Measurements from ENCODE around the gene POP4. TPM values are rescaled to one million over a fixed set of nuclear protein-coding genes. Genes with fewer than 3 reads are reported as not detected.
"Not testable (repeated sequence)": the region's sequence is repeated elsewhere in the genome, so short reads cannot be mapped to it uniquely, and the experiment has no call there.

The POP4 gene
- total RNA-seq, 4 donors from 2014 or later = 6.4 to 59.7 (median 38.7) TPM

DNA sequence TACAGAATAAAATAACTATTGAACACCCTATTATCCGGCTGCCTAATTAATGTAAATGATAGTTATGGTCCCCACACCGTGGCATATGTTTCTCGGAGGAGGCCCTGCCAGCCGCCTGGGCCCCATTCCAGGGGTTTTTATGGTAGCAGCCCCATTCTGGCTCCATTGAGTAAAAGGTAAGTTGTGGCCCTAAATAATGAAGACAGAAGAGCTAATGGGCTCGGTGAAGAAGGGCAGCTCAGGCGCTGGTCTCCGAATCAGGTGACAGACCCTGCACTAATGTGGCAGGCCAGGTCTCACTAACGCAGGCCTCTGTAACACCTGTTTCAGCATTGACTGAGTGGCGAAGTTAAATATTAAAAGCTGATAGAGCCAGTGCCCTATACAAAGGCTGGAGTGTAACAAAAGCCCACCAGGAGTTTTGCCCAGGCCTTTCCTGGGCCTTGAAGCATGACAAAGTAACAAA lies 19.1 kb downstream of the POP4 start:
- no peak for DNase-seq
- no peak overlapping the region for H3K4me3 ChIP-seq
- in situ Hi-C loops (cut with MboI; ENCODE audit: low pct_ligation_motif_present in 1 of 4, low pct_unique_long_range_greater_than_20kb in 1 of 4, low sequenced_read_pairs in 3 of 4) = no loop called here
- WGBS, 2 donors (ENCODE audit: low coverage in 1 of 2) = 83 to 85% methylated on average over 4 to 9 of the region's 9 CpGs
- intact Hi-C loops (cut with DNase I; ENCODE audit: low total_unique reads) = no loop called here
- TF ChIP-seq POLR2A (IDR thresholded peaks at IDR 0.05) = no peak
- no peak for TF ChIP-seq CTCF (IDR thresholded peaks at IDR 0.05)
- no peak for TF ChIP-seq EP300 (IDR thresholded peaks at IDR 0.05; ENCODE audit: low read depth)
- TF ChIP-seq POLR2AphosphoS5 (IDR thresholded peaks at IDR 0.05) = no peak
- no peaks in the 10 kb centered on the region for H3K9me3 ChIP-seq
- no peak overlapping the region for H3K27ac ChIP-seq
- no peaks in the 10 kb centered on the region for H3K4me1 ChIP-seq
- no peaks in the 10 kb centered on the region for H3K27me3 ChIP-seq
- H3K36me3 ChIP-seq = no peaks in the 10 kb centered on the region

- Histone ChIP-seq H3K4me1 (no peaks in the 10 kb centered on the region), H3K4me3 (no peak overlapping the region), H3K27me3 (no peaks in the 10 kb centered on the region), H3K27ac (no peak overlapping the region), H3K9me3 (no peaks in the 10 kb centered on the region), H3K36me3 (no peaks in the 10 kb centered on the region)
- TF ChIP-seq POLR2AphosphoS5 (IDR thresholded peaks at IDR 0.05) (no peak), POLR2A (IDR thresholded peaks at IDR 0.05) (no peak), EP300 (IDR thresholded peaks at IDR 0.05; ENCODE audit: low read depth) (no peak), CTCF (IDR thresholded peaks at IDR 0.05) (no peak)
- DNase-seq = no peak
- intact Hi-C loops (cut with DNase I; ENCODE audit: low total_unique reads) = no loop called here
- in situ Hi-C loops (cut with MboI; ENCODE audit: low pct_ligation_motif_present in 1 of 4, low pct_unique_long_range_greater_than_20kb in 1 of 4, low sequenced_read_pairs in 3 of 4) = no loop called here
- WGBS, 2 donors (ENCODE audit: low coverage in 1 of 2) = 95% methylated on average over 7 of the region's 7 CpGs; no CpG with 5 or more reads in 1 of the 2 donors
Measured at GRCh38 chr19:29626386-29626785, 20.3 kb downstream of the POP4 start.

DNA sequence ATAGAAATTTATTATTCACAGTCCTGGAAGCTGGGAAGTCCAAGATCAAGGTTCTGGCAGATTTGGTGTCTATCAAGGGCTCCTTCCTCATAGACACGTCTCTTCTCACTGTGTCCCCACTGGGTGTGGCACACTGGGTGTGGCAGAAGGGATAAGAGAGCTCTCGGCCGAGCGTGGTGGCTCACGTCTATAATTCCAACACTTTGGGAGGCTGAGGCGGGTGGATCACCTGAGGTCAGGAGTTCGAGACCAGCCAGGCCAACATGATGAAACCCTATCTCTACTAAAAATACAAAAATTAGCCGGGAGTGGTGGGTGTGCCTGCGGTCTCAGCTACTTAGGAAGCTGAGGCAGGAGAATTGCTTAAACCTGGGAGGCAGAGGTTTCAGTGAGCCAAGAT lies 20.7 kb downstream of the POP4 start:
- WGBS, 2 donors (ENCODE audit: low coverage in 1 of 2) = 62 to 100% methylated on average over 1 to 9 of the region's 9 CpGs
- DNase-seq; intact Hi-C loops (cut with DNase I; ENCODE audit: low total_unique reads); H3K4me1 ChIP-seq; H3K27me3 ChIP-seq; in situ Hi-C loops (cut with MboI; ENCODE audit: low pct_ligation_motif_present in 1 of 4, low pct_unique_long_range_greater_than_20kb in 1 of 4, low sequenced_read_pairs in 3 of 4); H3K36me3 ChIP-seq; H3K27ac ChIP-seq; H3K9me3 ChIP-seq; H3K4me3 ChIP-seq: not testable (repeated sequence)

- no peak for TF ChIP-seq EP300 (IDR thresholded peaks at IDR 0.05; ENCODE audit: low read depth)
- H3K27ac ChIP-seq = no peak overlapping the region
- no peak for DNase-seq
- H3K9me3 ChIP-seq = no peaks in the 10 kb centered on the region
- 88 to 100% methylated on average over 2 to 16 of the region's 16 CpGs for WGBS, 2 donors (ENCODE audit: low coverage in 1 of 2)
- intact Hi-C loops (cut with DNase I; ENCODE audit: low total_unique reads) = no loop called here
- in situ Hi-C loops (cut with MboI; ENCODE audit: low pct_ligation_motif_present in 1 of 4, low pct_unique_long_range_greater_than_20kb in 1 of 4, low sequenced_read_pairs in 3 of 4) = no loop called here
- H3K36me3 ChIP-seq = no peaks in the 10 kb centered on the region
- H3K4me3 ChIP-seq = no peak overlapping the region
- H3K27me3 ChIP-seq = no peaks in the 10 kb centered on the region
- no peaks in the 10 kb centered on the region for H3K4me1 ChIP-seq
Measured at GRCh38 chr19:29628661-29629385, 22.7 kb downstream of the POP4 start.

- in situ Hi-C loops (cut with MboI; ENCODE audit: low pct_ligation_motif_present in 1 of 4, low pct_unique_long_range_greater_than_20kb in 1 of 4, low sequenced_read_pairs in 3 of 4) (no loop called here), intact Hi-C loops (cut with DNase I; ENCODE audit: low total_unique reads) (no loop called here)
- H3K9me3 ChIP-seq = no peaks in the 10 kb centered on the region
- H3K27me3 ChIP-seq = no peaks in the 10 kb centered on the region
- TF ChIP-seq EP300 (IDR thresholded peaks at IDR 0.05; ENCODE audit: low read depth) = no peak
- TF ChIP-seq POLR2AphosphoS5 (IDR thresholded peaks at IDR 0.05) = no peak
- no peak for TF ChIP-seq POLR2A (IDR thresholded peaks at IDR 0.05)
- no peak for TF ChIP-seq CTCF (IDR thresholded peaks at IDR 0.05)
- no peak overlapping the region for H3K4me3 ChIP-seq
- DNase-seq = no peak
- H3K36me3 ChIP-seq = no peaks in the 10 kb centered on the region
- H3K27ac ChIP-seq = no peak overlapping the region
- H3K4me1 ChIP-seq = no peaks in the 10 kb centered on the region
- WGBS, 2 donors (ENCODE audit: low coverage in 1 of 2) = 88 to 100% methylated on average over 1 to 5 of the region's 5 CpGs
Measured at GRCh38 chr19:29629836-29630534, 23.9 kb downstream of the POP4 start.

All from transverse colon (tissue), 4 donors.